CD4-positive, alpha-beta T cell treated with Interleukin-6 for 4 hours (primary cell): ENCODE results near the gene TRAPPC10.

Experiments
- DNase-seq: peaks from one replicate; pipeline ENCODE4 v3.0.0-alpha.2; 2020; ENCODE audit warnings: mixed read lengths

Gene TRAPPC10

GRCh38 chr21:44043613-44044012 is 31.5 kb downstream of the TRAPPC10 start:
- no peak for DNase-seq

DNA sequence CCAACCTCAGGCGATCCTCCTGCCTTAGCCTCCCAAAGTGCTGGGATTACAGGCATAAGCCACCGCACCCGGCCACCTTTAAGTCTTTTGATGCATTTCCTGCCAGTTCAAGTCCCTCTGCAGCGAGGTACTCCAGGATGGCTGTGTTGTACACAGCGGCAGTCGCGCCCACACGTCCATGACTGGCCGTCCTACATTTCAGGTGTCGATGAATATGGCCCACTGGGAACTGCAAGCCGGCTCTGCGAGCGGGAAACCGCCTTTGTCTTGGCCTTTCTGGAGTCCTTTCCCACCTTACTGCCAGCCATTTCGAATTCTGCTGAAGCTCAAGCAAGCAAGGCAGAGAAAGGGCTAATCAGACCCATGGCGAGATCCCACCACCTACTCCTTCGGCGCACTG is 34.6 kb downstream of the TRAPPC10 start:
- DNase-seq: no peak

GRCh38 chr21:44047996-44048560 is 36.0 kb downstream of the TRAPPC10 start:
- no peak for DNase-seq

DNA sequence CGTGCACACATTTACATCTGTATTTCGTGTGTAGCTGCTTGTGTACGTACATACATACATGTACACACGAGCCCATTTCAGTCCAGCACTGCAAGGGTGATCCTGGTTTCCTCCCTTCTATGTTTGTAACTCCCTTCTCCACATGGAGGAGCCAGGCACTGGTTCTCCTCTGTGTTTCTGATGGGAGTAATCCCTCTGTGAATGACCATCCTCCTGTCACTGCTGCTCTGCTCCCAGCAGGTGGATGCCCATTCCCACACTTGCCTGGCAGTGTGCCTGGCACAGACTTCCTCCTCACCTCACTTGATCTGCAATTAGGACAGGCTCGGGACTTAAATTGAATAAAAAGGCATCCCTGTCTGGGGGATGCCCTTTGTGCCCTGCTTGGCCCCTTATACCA is 37.1 kb downstream of the TRAPPC10 start:
- no peak for DNase-seq

- DNase-seq: no peak
Observed at GRCh38 chr21:44049606-44050005, 37.5 kb downstream of the TRAPPC10 start.

DNA sequence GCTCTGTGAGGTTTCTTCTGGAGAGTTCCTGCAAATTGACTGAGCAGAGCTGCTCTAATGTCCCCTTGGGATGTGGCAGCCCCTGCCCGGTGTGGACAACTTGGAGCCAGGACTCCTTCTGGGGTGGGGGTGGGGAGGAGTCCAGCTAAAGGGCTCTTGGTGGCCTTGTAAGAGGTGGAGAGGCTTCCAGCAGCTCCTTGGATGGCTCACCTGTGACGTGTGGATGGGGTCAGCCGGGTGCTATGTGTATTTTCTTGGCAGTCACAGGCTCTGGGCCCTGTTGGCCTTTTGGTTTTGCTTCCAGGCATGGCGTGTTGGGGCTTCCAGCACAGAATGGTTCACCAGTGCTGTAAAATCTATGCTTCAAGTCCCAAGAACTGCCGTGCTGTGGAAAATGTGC is 38.2 kb downstream of the TRAPPC10 start:
- DNase-seq: no peak

DNA sequence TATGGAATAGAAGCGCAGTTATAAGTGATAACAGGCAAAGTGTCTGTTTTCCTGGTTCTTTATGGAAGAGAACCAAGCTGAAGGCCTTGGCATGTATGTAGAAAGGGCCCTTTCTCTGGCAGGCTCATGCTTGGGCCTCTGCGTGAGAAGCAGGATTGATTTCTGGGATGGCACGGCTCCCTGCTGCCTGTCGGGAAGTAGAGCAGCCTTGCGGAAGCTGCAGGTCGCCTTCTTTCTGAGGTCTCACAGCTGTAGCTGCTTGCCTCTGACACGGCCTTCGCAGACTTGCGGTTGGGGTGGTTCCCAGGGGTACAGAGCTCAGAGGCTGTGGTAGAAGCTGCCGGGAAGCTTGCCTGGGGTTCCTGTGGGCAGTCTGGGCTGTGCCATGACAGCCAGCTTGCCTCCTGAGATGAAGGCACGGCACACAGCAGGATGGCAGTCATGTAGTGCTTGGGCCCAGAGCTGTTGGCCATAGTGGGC is 39.4 kb downstream of the TRAPPC10 start:
- no peak for DNase-seq

DNA sequence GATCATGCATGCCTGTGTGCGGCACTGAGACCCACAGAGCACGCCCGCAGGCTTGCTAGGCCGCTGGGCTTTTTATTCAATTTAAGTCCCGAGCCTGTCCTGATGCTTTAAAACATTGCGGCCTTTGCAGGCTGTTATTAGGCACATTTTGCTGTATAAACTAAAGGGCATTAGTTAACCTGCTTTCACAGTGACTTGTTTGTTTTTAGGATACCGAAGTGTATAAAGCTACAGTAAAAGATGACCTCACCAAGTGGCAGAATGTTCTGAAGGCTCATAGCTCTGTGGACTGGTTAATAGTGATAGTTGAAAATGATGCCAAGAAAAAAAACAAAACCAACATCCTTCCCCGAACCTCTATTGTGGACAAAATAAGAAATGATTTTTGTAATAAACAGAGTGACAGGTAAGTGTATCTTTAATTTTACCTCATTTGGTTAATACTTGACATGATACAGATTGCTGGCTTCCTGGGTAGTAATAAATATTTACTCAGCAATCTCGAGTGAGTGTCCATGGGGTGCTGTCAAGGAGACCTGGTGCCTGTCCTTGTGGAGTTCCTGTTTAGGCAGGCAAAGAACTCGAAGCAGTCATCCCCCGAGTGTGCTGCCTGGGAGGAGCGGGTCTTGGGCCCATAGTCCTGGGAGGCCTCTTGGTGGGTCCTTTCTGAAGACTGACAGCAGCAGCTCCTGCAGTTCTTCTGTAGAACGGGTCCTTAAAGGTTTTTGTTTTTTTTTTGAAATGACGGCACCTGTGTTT is 40.1 kb downstream of the TRAPPC10 start:
- no peak for DNase-seq

DNA sequence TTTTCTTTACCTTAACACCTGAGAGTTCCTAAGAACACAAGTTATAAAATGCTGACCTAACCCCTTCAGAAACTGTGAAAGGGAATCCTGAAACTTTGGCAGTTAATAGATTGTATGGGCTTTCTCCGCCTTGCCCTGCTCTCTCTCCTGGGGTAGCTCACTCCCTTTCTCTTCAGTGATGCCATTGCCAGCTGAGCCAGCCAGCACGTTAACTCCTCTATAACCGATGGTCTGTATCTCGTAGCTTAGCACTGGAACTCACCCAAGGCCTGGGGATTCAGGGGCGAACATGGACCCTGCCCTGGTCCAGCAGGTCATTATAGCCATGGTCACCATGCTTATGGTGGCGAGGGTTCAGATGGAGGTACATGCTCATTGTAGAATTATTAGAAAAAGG is 40.7 kb downstream of the TRAPPC10 start:
- no peak for DNase-seq

DNA sequence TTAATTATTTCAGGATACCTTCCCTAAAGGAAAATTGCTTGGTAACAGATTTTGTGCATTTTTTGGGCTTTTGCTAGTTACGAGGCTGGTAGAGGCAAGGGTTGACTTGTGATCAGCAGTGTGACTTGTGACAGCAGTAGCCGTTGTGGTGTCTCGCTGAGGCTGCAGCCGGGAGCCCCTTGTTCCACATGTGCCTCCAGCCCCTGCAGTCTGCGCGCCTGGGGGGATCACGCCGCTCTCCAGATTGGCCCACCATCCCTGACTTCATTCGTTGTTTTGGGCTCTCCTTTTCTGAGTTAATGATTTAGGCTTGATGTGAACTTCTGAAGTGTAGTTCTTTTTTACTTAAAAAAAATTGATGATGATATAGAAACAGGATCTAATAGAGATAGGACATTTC is 41.5 kb downstream of the TRAPPC10 start:
- DNase-seq: no peak

DNA sequence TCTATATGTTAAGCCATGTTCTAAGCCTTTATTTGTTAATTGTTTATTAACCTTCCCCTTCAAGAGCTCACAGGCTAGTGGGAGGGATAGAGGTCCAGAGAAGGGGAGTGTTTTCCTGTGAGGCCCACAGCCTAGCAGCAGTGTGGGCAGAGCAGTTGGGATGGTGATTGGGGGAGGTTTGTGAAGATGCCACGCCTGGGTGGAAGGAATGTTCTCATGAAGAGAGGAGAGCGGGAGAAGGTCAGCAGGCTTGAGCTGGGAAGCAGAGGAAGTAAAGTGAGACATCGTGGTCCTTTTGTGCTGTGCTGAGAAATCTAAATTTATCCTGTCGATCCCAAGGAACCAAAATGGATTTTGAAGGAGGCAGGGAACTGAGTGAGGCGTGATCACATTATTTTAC is 42.6 kb downstream of the TRAPPC10 start:
- no peak for DNase-seq

- no peak for DNase-seq
Observed at GRCh38 chr21:44057055-44057454, 44.9 kb downstream of the TRAPPC10 start.

- DNase-seq: peak; percentile 28
Observed at GRCh38 chr21:44057960-44058651, 46.0 kb downstream of the TRAPPC10 start.

DNA sequence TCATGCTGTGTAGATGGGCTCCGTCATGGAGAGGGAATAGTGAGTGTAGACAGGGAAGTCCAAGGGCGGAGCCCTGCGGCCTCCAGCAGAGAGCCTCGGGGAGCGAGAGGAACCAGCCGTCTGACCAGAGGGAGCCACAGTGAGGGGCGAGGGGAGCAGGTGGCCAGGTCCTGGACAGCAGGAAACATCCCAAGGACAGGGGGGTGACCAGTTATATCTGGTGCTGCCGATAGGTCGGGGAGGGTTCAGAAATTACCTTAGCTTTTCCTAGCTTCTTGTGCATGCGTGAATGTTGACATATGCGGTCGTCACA is 46.5 kb downstream of the TRAPPC10 start:
- DNase-seq: no peak

- DNase-seq: no peak
Observed at GRCh38 chr21:44058981-44059380, 46.9 kb downstream of the TRAPPC10 start.

DNA sequence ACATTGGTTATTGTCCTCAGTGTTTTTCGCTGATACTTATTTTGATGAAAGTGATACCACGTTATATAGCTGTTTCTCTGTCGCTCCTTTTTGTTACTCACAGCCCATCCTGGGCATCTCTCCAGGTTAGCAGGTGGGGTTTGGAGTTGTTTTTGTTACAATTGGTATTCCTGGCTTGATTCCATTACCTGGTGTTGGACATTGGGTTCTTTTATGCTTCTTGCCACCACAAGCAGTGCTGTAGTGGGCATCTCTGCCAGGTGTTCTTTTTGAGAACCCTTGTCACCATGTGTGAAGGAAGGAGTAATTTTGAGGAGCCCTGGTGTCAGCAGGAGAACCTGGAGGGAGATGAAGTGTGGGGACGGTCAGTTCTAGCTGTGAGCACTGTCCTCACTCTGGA is 47.6 kb downstream of the TRAPPC10 start:
- no peak for DNase-seq

DNA sequence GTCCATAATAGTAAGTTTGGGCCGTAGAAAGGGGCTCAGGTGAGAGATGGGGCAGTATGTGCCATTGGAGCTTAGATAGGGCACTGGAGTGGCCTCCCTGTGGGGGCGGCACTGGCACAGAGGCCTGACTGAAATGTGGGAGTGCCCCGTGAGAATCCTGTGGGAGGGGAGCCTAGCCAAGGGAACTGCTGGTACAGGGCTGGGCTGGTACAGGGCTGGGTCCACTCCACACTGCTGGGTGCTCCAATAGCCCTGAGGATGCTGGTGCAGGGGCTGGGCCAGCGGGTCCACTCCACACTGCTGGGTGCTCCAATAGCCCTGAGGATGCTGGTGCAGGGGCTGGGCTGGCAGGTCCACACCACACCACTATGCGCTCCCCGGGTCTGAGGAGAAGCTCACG is 50.3 kb downstream of the TRAPPC10 start:
- DNase-seq: no peak

DNA sequence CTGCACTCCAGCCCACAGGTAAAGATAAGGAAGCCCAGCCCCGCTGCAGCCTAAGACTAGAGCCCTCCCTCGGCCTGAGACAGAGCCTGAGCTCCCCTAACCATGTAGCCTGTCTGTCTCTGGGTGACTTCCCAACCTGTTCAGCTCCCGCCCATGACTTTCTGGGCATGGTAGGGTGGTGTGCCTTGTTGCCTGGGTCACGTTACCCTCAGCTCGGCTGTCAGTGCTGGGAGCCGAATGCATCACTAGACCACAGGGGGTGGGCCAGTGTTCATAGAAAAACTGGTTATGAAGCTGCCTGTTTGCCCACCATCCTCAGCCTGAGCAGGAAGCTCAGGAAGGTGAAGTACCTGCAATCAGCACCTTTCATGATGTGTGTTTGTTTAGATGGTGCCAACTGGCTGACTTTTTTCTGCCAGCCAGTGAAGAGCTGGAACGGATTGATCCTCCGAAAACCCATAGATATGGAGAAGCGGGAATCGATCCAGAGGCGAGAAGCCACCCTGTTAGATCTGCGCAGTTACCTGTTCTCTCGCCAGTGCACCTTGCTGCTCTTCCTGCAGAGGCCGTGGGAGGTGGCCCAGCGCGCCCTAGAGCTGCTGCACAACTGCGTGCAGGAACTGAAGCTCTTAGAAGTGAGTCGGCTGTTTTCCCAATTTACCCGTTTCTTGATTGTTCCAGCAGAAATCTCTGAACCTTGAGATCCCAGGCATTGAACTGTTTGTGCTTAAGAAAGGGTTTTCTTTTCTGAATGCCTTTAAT is 51.2 kb downstream of the TRAPPC10 start:
- no peak for DNase-seq

DNA sequence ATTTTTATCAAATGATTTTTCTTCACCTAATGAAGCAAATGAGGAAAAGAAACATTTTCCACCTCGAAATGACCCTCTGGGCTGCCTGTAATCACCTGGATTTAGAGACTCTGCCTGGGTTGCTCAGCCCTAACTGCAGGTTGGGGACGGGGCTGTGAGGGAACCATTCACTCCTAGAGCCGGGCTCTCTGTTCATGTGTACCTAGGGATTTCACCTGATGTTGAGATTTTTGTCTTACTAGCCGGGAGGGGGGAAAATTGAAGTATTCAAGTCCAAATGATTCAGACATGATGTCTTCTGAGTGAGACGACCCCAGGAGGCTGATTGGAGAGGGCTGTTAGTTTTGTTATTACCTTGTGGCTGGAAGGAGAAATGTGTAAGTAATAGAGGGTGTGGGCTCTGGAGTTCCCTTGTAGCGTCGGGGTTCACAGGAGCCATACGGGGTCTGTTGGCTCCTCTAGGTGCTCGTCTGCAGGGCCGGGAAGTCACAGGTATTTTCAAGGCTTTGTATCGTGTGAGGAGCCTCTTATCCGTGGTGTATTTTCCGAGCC is 52.8 kb downstream of the TRAPPC10 start:
- DNase-seq: no peak

GRCh38 chr21:44065428-44065827 is 53.3 kb downstream of the TRAPPC10 start:
- DNase-seq: peak; percentile 81

DNA sequence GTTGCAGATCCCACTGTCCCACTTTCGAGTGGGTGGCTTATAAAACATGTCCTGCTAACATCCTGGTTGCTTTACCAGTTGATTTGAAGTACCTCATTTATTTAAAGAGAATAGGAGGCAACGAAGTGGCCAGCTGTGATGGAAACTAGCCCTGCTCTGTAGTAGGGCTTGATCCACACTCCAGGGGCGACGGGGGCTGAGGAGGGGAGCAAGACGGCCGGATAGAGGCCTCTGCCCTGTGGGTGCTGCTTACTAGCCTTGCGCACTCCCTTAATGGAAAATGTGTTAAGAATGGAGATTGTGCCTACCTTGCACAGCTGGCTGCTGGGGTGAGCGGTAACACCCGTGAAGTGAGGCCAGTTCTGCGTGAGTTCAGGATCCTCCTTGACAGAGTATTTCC is 54.0 kb downstream of the TRAPPC10 start:
- no peak for DNase-seq

DNA sequence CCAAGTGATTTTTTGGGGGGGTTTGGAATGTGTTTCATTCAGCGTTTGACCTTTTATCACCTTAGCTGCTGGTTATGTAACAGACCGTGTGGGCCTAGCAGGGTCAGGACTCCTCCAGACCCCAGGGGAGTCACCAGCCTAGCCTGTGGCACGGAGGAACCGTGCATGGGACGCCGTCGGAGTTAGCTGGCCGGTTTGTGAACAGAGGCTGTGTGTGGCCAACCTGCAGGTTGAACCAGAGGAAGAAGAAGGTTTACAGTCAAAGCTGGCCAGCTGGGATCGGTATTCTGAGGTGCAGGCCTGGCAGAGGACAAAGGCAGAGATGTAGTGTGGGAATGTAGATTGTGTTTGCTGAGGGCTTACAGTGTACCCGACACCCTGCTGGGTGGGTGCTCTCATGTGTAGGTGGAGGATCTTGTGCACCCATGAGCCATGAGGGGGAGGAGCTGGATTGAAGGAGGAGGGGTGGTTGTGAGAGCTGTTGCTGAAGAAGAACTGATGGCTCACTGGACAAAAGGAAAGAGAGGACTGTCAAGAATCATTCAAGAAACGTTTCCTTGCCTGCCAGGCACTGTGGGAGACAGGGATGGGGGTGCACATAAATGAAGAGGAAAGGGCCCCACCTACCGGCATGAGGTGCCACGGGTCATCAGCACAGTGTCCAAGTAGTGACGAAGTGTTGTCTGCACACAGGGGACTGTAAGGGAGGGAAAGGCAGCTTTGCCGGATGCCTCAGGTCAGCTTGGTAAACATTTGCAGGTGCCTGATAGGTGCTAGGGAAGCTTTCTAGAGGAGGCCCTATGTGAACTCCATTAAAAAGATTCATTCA is 55.1 kb downstream of the TRAPPC10 start:
- DNase-seq: no peak
